ENCODE data around the gene ITGA2B.
"Not testable (repeated sequence)": the region's sequence is repeated elsewhere in the genome, so short reads cannot be mapped to it uniquely, and the experiment has no call there.

ITGA2B gene

GRCh38 chr17:44367231-44367979 is 22.0 kb downstream of the ITGA2B start:
- DNase-seq (ENCODE audit: low read depth in 2 of 2) = no peak
- TF ChIP-seq CTCF (IDR thresholded peaks at IDR 0.05; ENCODE audit: low read depth, low read length) = no peak

GRCh38 chr17:44365051-44365450 is 24.4 kb downstream of the ITGA2B start:
- DNase-seq (ENCODE audit: low read depth in 2 of 2); H3K4me3 ChIP-seq (replicated peaks in 1 of 2; ENCODE audit: low read depth in 2 of 2, low read length in 2 of 2): not testable (repeated sequence)

More at GRCh38 chr17:44367231-44367979, 22.0 kb downstream of the ITGA2B start:
- no peak overlapping the region for H3K4me3 ChIP-seq (replicated peaks in 1 of 2; ENCODE audit: low read depth in 2 of 2, low read length in 2 of 2)

- DNase-seq (ENCODE audit: low read depth in 2 of 2) = peak; percentile 35 to 64
- peak within 1 kb of the TSS; percentile 68 to 76 for H3K4me3 ChIP-seq (replicated peaks in 1 of 2; ENCODE audit: low read depth in 2 of 2, low read length in 2 of 2)
- TF ChIP-seq CTCF (IDR thresholded peaks at IDR 0.05; ENCODE audit: low read depth, low read length) = peak; percentile 12
These were observed 25.8 kb downstream of the ITGA2B start, which contains the start of gene FAM171A2 for GRCh38 chr17:44363613-44364159. TSS of gene FAM171A2 (minus strand) at chr17:44363853. CDS start at chr17:44363714, 139 bp downstream.

- H3K4me3 ChIP-seq (replicated peaks in 1 of 2; ENCODE audit: low read depth in 2 of 2, low read length in 2 of 2) = peak overlapping the region; percentile 68 to 76
- DNase-seq (ENCODE audit: low read depth in 2 of 2) = no peak
- no peak for TF ChIP-seq CTCF (IDR thresholded peaks at IDR 0.05; ENCODE audit: low read depth, low read length)
These were observed 26.4 kb downstream of the ITGA2B start for GRCh38 chr17:44362949-44363612.

GRCh38 chr17:44362459-44362948 is 26.9 kb downstream of the ITGA2B start:
- no peak for DNase-seq (ENCODE audit: low read depth in 2 of 2)
- H3K4me3 ChIP-seq (replicated peaks in 1 of 2; ENCODE audit: low read depth in 2 of 2, low read length in 2 of 2) = peak overlapping the region; percentile 68 to 76

GRCh38 chr17:44361292-44362260 is 27.9 kb downstream of the ITGA2B start:
- TF ChIP-seq CTCF (IDR thresholded peaks at IDR 0.05; ENCODE audit: low read depth, low read length) = no peak
- H3K4me3 ChIP-seq (replicated peaks in 1 of 2; ENCODE audit: low read depth in 2 of 2, low read length in 2 of 2) = no peak overlapping the region

More at GRCh38 chr17:44362459-44362948, 26.9 kb downstream of the ITGA2B start:
- TF ChIP-seq CTCF (IDR thresholded peaks at IDR 0.05; ENCODE audit: low read depth, low read length) = no peak

More at GRCh38 chr17:44361292-44362260, 27.9 kb downstream of the ITGA2B start:
- DNase-seq (ENCODE audit: low read depth in 2 of 2) = no peak

Data from cardiac fibroblast (primary cell).